SU-DHL-6 (cell line): ENCODE measurements around the gene FKTN.

ENCODE experiments used
- H2AFZ ChIP-seq: fragments of 200-600 bp; sonication (generic); 2 replicates; pipeline ENCODE4 v1.6.1; 2014; ENCODE audit warnings: low read depth, mild to moderate bottlenecking, moderate library complexity, mixed read lengths, antibody characterized with exemption, low read length; ENCODE audit not compliant: severe bottlenecking
- H3F3A ChIP-seq: fragments of 200-600 bp; shearing (Covaris generic); 2 replicates; pipeline ENCODE4 v1.6.0; 2016; ENCODE audit warnings: antibody characterized with exemption, mild to moderate bottlenecking; ENCODE audit not compliant: insufficient read depth
- H3K27ac ChIP-seq: fragments of 200-600 bp; sonication (generic); 2 replicates; pipeline ENCODE4 v1.5.1; 2016; ENCODE audit warnings: low read depth, mild to moderate bottlenecking, low read length, moderate library complexity, mixed read lengths
- H3K27me3 ChIP-seq: fragments of 200-600 bp; sonication (generic), shearing (Covaris generic); 2 replicates; pipeline ENCODE4 v1.6.0; 2014; ENCODE audit warnings: mild to moderate bottlenecking, low read length
- H3K36me3 ChIP-seq: fragments of 200-600 bp; sonication (generic); 2 replicates; pipeline ENCODE4 v1.6.1; 2014; ENCODE audit warnings: mild to moderate bottlenecking, low read length, mixed read lengths
- H3K4me2 ChIP-seq: fragments of 300-600, 200-600 bp; shearing (Covaris generic), sonication (generic); 2 replicates; pipeline ENCODE4 v1.6.0; 2014; ENCODE audit warnings: low read length, low read depth, mild to moderate bottlenecking; ENCODE audit not compliant: poor library complexity, severe bottlenecking
- H3K4me3 ChIP-seq: fragments of 200-600 bp; sonication (generic); 2 replicates; pipeline ENCODE4 v1.5.1; 2014; ENCODE audit warnings: antibody characterized with exemption, low read length, mild to moderate bottlenecking, mixed read lengths; ENCODE audit not compliant: insufficient read depth, poor library complexity, severe bottlenecking
- H3K79me2 ChIP-seq: fragments of 200-600 bp; sonication (generic); 2 replicates; pipeline ENCODE4 v1.6.1; 2014; ENCODE audit warnings: mild to moderate bottlenecking, low read length, moderate library complexity; ENCODE audit not compliant: insufficient read depth
- H3K9ac ChIP-seq: fragments of 200-600 bp; sonication (generic); 2 replicates; pipeline ENCODE4 v1.7.0; 2014; ENCODE audit warnings: mild to moderate bottlenecking, low read length
- H3K9me2 ChIP-seq: fragments of 200-600 bp; sonication (generic); replicated peaks from 2 replicates; pipeline ENCODE4 v1.6.1; 2014; ENCODE audit warnings: low read length; ENCODE audit not compliant: insufficient read depth
- H3K9me3 ChIP-seq: fragments of 200-600 bp; sonication (generic); 2 replicates; pipeline ENCODE4 v1.6.1; 2014; ENCODE audit warnings: low read length, mixed read lengths; ENCODE audit not compliant: insufficient read depth
- H4K20me1 ChIP-seq: fragments of 200-600 bp; sonication (generic); 2 replicates; pipeline ENCODE4 v1.6.1; 2014; ENCODE audit warnings: low read depth, mild to moderate bottlenecking, antibody characterized with exemption, low read length, moderate library complexity, mixed read lengths
- EZH2phosphoT487 ChIP-seq: fragments of 200-600 bp; sonication (generic), shearing (Covaris generic); conservative IDR thresholded peaks from 2 replicates; pipeline ENCODE4 v1.6.1; 2018; ENCODE audit warnings: mild to moderate bottlenecking, antibody characterized with exemption, low read length, moderate library complexity, mixed read lengths
- TF ChIP-seq, protein P1 (sequence below): fragments of 200-600 bp; sonication (generic); IDR thresholded peaks from one replicate; pipeline ENCODE4 v1.5.1; 2017; ENCODE audit warnings: antibody characterized with exemption, mild to moderate bottlenecking, low read length, moderate library complexity; ENCODE audit not compliant: insufficient read depth, poor library complexity, severe bottlenecking

The FKTN gene

DNA sequence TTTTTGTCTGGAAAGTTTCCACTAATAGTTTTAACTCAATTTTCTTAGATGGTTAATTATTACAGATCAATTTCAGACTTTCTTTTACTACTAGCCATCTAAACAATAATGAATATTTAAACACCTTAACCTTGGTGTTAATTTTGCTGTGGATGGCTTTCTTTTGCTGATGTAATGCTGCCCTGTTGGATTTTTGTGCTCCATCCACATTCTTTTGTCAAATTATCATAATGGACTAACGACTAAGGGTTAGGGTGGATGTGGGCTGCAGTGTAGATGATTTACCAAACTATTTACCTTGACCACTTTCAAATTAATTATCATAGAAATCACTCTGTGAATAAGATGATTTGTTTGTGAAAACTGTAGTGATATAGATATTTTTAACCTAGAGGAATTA is 120.8 kb downstream of the FKTN start:
- Histone ChIP-seq H3K27me3 (no peaks in the 10 kb centered on the region), H3K27ac (no peak overlapping the region), H3K79me2 (no peaks in the 10 kb centered on the region), H3K4me2 (no peak overlapping the region), H3K9ac (no peak overlapping the region), H3K9me3 (no peaks in the 10 kb centered on the region), H3K36me3 (no peaks in the 10 kb centered on the region), H3F3A (no peaks in the 10 kb centered on the region), H3K4me3 (no peak overlapping the region), H4K20me1 (no peaks in the 10 kb centered on the region), H3K9me2 (no peaks in the 10 kb centered on the region), H2AFZ (no peak overlapping the region)
- TF ChIP-seq, protein P1, sequence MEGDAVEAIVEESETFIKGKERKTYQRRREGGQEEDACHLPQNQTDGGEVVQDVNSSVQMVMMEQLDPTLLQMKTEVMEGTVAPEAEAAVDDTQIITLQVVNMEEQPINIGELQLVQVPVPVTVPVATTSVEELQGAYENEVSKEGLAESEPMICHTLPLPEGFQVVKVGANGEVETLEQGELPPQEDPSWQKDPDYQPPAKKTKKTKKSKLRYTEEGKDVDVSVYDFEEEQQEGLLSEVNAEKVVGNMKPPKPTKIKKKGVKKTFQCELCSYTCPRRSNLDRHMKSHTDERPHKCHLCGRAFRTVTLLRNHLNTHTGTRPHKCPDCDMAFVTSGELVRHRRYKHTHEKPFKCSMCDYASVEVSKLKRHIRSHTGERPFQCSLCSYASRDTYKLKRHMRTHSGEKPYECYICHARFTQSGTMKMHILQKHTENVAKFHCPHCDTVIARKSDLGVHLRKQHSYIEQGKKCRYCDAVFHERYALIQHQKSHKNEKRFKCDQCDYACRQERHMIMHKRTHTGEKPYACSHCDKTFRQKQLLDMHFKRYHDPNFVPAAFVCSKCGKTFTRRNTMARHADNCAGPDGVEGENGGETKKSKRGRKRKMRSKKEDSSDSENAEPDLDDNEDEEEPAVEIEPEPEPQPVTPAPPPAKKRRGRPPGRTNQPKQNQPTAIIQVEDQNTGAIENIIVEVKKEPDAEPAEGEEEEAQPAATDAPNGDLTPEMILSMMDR: no peak
- TF ChIP-seq EZH2phosphoT487: no peak

DNA sequence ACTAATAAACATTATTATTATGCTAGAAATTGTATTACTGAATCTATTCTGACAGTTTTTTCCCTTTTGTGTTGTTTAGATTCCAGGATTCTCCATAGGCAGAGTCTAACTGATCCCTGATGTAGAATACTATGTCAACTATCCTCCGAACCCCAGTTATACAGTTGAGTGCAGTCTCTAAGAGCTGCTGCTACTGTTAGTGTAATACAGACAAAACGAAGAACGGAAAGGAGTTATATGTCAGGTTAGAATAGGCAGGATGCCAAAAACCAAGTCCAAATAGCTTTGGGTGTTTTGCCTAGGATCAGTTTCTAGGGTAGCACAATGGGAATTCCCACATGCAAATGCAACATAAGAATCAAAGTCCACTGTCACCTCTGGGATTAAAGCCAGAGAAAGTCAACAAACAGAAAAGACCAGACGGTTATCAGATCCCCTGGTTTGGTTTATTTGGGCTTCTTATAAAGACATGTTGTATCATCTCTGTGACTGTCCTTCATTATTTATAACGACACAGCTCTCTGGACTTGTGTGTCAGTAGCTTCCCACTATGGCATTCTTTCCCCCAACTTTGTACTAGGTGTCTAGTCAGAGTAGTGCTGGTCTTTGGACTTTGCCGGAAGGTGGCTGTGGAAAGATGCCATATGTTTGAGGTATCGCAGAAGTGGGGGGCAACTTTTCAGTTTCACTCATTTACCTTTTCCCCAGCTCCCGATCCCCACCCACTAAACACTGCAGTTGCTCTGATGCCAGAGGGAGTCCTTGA is 121.5 kb downstream of the FKTN start:
- Histone ChIP-seq H3K36me3 (no peaks in the 10 kb centered on the region), H3K4me3 (no peak overlapping the region), H3F3A (no peaks in the 10 kb centered on the region), H3K79me2 (no peaks in the 10 kb centered on the region), H3K9me3 (no peaks in the 10 kb centered on the region), H3K9me2 (no peaks in the 10 kb centered on the region), H3K9ac (no peak overlapping the region), H3K27ac (no peak overlapping the region), H4K20me1 (no peaks in the 10 kb centered on the region), H2AFZ (no peak overlapping the region), H3K27me3 (no peaks in the 10 kb centered on the region), H3K4me2 (no peak overlapping the region)
- no peak for TF ChIP-seq EZH2phosphoT487
- TF ChIP-seq, protein P1: no peak

DNA sequence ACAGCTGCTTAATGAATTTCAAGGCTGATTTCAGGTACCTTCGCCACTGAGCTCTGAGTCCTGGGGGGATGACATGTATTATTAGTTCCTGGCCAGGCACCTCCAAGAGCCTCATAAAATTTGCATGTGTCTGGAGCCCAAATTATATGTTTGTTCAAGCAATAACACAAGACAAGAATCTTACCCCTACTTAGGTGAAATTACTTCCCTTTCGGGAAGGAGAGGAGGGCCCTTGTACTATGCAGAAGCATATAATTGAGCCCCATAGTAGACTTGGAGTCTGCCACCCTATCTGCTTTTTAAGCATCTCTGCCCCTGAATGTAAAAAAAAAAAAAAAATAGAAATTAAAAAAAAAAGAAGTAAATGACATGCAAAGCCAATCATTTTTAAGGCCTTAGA is 123.4 kb downstream of the FKTN start:
- Histone ChIP-seq H3K9me3 (no peaks in the 10 kb centered on the region), H3F3A (no peaks in the 10 kb centered on the region), H3K4me2 (no peak overlapping the region), H3K79me2 (no peaks in the 10 kb centered on the region), H3K9ac (no peak overlapping the region), H2AFZ (no peak overlapping the region), H3K27me3 (no peaks in the 10 kb centered on the region), H3K27ac (no peak overlapping the region), H3K4me3 (no peak overlapping the region), H4K20me1 (no peaks in the 10 kb centered on the region), H3K36me3 (no peaks in the 10 kb centered on the region), H3K9me2 (no peaks in the 10 kb centered on the region)
- TF ChIP-seq, protein P1: no peak
- TF ChIP-seq EZH2phosphoT487: no peak
